ENCODE measurements around the gene NEURL2. TPM values are rescaled to one million over a fixed set of nuclear protein-coding genes. Genes with fewer than 3 reads are reported as not detected.

Gene NEURL2
- total RNA-seq, 1 donor from 2014 or later: 3.5 TPM

DNA sequence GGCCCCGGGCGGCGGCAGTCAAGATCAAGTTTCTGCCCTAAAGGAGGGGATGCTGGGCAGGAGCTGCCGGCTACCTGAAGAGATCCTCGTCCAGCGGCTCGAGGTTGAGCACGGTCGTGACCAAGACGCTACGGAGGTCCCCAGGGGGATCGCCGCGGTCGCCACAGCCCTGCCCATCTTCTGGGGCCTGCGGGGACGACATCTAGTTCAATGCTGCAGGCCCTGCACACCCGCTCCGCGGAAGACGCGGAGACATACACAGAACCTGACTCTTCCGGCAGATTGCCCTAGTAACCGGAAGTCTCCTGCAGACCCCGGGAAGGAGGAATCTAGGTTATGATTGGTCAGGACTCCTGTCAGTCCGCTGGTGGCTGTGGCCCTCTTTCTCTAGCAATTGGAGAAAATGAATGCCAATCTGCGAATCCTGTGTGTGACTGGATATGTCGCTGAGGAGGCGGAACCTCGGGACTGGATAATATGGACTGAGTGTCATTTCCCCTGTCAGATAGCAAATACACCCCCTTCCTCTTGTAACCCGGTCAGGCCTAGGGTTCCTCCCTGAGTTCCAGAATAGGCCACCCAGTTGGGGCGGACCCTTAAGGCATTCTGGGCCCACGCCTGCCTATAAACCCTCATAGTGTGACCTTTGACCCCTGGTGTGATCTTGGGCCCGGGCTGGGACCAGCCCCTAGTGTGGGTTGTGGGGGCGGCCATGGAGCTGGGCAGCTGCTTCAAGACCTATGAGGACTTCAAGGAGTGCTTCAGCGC lies 33.7 kb downstream of the NEURL2 start, which contains the start of the genes ACOT8 and ZSWIM3:
TSS of gene ACOT8 (minus strand) at position 279 of the 768 bp plus-strand sequence. CDS start at position 202, 77 bp downstream.
TSS of gene ZSWIM3 (plus strand) at position 501 of the 768 bp plus-strand sequence. CDS start at position 713, 212 bp downstream.
- H3K4me1 Mint-ChIP-seq (ENCODE audit: low read depth, unreplicated experiment): peaks cover 6% of the 10 kb centered on the region
- DNase-seq: peak; percentile 84
- TF ChIP-seq CTCF (IDR thresholded peaks at IDR 0.05; ENCODE audit: partially characterized antibody, unreplicated experiment): no peak

DNA sequence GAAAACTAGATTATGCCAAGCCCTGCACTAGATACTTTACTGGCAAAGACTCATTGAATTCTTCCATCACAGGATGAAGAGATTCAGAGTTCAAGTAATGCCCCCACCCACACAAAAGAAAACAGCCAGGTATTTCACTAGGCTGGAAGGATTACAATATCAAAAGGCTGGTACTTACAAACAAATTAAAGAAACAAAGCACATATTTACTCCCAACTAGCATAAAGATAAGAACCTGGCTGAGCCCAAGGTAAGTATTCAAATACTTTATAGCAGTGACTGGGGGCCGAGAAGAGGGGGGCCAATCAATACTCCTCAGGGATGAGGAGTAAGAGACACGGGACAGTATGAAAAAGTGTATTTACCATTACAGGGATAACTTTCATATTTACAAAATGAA lies 37.5 kb downstream of the NEURL2 start:
- peaks cover 5% of the 10 kb centered on the region for H3K4me1 Mint-ChIP-seq (ENCODE audit: low read depth, unreplicated experiment)
- H3K9me3 Mint-ChIP-seq (ENCODE audit: unreplicated experiment): peaks cover 4% of the 10 kb centered on the region
- DNase-seq: no peak
- no peak overlapping the region for H3K27ac Mint-ChIP-seq (ENCODE audit: unreplicated experiment)
- peaks cover 7% of the 10 kb centered on the region for H3K27me3 Mint-ChIP-seq (ENCODE audit: unreplicated experiment)
- no peak for TF ChIP-seq CTCF (IDR thresholded peaks at IDR 0.05; ENCODE audit: partially characterized antibody, unreplicated experiment)
- H3K4me3 Mint-ChIP-seq (ENCODE audit: unreplicated experiment): no peak overlapping the region
- no peaks in the 10 kb centered on the region for H3K36me3 Mint-ChIP-seq (ENCODE audit: unreplicated experiment)

More for the DNA sequence above, 33.7 kb downstream of the NEURL2 start, which contains the start of the genes ACOT8 and ZSWIM3:
- Mint-ChIP-seq H3K27ac (ENCODE audit: unreplicated experiment) (peak within 1 kb of the TSS; percentile 95), H3K9me3 (ENCODE audit: unreplicated experiment) (peaks cover 4% of the 10 kb centered on the region), H3K27me3 (ENCODE audit: unreplicated experiment) (peaks cover 5% of the 10 kb centered on the region), H3K4me3 (ENCODE audit: unreplicated experiment) (peak within 1 kb of the TSS; percentile 95), H3K36me3 (ENCODE audit: unreplicated experiment) (no peaks in the 10 kb centered on the region)

DNA sequence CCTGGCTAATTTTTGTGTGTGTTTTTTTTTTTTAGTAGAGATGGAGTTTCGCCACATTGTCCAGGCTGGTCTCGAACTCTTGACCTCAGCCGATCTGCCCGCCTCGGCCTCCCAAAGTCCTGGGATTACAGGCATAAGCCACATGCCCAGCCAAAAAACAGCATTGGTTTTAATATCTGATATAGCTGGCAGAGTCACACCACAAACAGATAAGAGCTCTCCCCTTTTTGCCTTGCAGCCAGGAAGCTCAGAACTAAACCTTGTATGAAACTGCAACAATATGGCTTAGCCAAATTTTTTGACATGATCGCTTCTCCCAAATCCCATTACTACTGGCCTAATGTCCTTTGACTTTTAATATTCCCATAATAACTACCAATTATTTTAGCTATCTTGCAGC lies 38.7 kb downstream of the NEURL2 start:
- Mint-ChIP-seq H3K4me3 (ENCODE audit: unreplicated experiment) (no peak overlapping the region), H3K4me1 (ENCODE audit: low read depth, unreplicated experiment) (peaks cover 2% of the 10 kb centered on the region), H3K9me3 (ENCODE audit: unreplicated experiment) (peaks cover 2% of the 10 kb centered on the region), H3K27me3 (ENCODE audit: unreplicated experiment) (peaks cover 2% of the 10 kb centered on the region), H3K27ac (ENCODE audit: unreplicated experiment) (no peak overlapping the region), H3K36me3 (ENCODE audit: unreplicated experiment) (no peaks in the 10 kb centered on the region)
- no peak for DNase-seq
- TF ChIP-seq CTCF (IDR thresholded peaks at IDR 0.05; ENCODE audit: partially characterized antibody, unreplicated experiment): no peak

DNA sequence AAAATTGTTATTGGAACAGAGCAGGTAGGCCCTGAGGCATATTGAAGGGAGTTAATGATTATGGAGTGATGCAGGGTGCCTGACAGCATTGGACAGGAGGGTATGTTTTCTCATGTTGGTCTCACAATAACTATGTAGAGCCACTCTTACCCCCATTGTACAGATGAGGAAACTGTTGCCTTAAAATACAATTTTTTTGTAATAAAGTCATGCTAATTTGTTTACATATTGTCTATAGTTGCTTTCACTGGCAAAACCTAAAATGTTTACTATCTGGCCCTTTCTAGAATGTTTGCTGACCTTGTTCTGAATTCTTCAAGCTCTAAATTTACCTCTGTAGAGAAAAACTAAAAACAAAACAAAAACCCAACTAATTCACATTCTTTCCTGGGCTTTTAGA lies 39.5 kb downstream of the NEURL2 start:
- H3K4me1 Mint-ChIP-seq (ENCODE audit: low read depth, unreplicated experiment): peaks cover 2% of the 10 kb centered on the region
- no peak overlapping the region for H3K4me3 Mint-ChIP-seq (ENCODE audit: unreplicated experiment)
- H3K27ac Mint-ChIP-seq (ENCODE audit: unreplicated experiment): no peak overlapping the region
- no peak for TF ChIP-seq CTCF (IDR thresholded peaks at IDR 0.05; ENCODE audit: partially characterized antibody, unreplicated experiment)
- no peaks in the 10 kb centered on the region for H3K36me3 Mint-ChIP-seq (ENCODE audit: unreplicated experiment)
- H3K27me3 Mint-ChIP-seq (ENCODE audit: unreplicated experiment): peaks cover 2% of the 10 kb centered on the region
- H3K9me3 Mint-ChIP-seq (ENCODE audit: unreplicated experiment): peaks cover under 1% of the 10 kb centered on the region
- no peak for DNase-seq

DNA sequence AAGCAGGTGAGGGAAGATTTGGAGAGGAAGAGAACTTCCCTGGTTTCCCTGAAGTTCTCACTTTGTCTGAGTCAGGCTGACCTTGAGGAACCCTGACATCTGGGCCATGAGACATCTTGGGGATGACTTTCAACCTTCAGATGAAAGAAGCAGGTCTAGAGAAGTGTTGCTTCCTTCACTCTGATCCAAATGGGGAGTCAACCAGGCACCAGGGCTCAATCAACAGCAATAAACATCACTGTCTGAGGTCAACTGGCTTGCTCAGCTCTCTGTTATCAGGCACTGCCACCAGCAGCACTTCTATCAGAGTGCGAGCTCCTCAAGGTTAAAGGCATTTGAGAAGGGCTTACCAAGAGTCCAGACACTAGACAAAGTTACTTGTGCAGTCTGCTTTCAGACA lies 40.1 kb downstream of the NEURL2 start:
- Mint-ChIP-seq H3K27ac (ENCODE audit: unreplicated experiment) (no peak overlapping the region), H3K4me3 (ENCODE audit: unreplicated experiment) (no peak overlapping the region), H3K36me3 (ENCODE audit: unreplicated experiment) (no peaks in the 10 kb centered on the region)

More for the DNA sequence above, 40.1 kb downstream of the NEURL2 start:
- DNase-seq: no peak
- Mint-ChIP-seq H3K9me3 (ENCODE audit: unreplicated experiment) (no peaks in the 10 kb centered on the region), H3K27me3 (ENCODE audit: unreplicated experiment) (peaks cover 2% of the 10 kb centered on the region), H3K4me1 (ENCODE audit: low read depth, unreplicated experiment) (peaks cover 2% of the 10 kb centered on the region)
- TF ChIP-seq CTCF (IDR thresholded peaks at IDR 0.05; ENCODE audit: partially characterized antibody, unreplicated experiment): no peak
